Spleen (tissue), 10 donors: ENCODE measurements around the gene CT45A9. TPM values are rescaled to one million over a fixed set of nuclear protein-coding genes. Genes with fewer than 3 reads are reported as not detected.

Experiments used
- polyA plus RNA-seq, 3 donors: library from polyadenylated mRNA; stranded (reverse); fragments of 200-250 nt; gene quantifications; one replicate each; pipeline ENCODE4 v1.2.1, GENCODE V29; 2013
- total RNA-seq, 7 donors: library from RNA; depleted of rRNA in 3 of 7; stranded (reverse); fragments of >200 nt in 3 of 7; fragmentation: NEBNext Ultra II Directional in 4 of 7; extraction: Animal tissue kit (Norgen Biotek cat#: 25700) in 4 of 7; gene quantifications; one replicate each; pipeline versions ENCODE4 v1.1.0 to v1.2.1, GENCODE V29; 2016 to 2021
- donor health status: healthy with polysubstance abuse.
- donor health status: DM: no; HTN: no; CAD: no; lungs with moderate emphysema.
- donor health status: DM: no; HTN: no; CAD: no.
- donor health status: Bipolar disorder and iron deficiency.
- donor health status: healthy.
- donor health status: DM: no; HTN: no; CAD: no.
- donor health status: DM: yes; HTN: yes; CAD: no.

CT45A9 gene
- total and polyA plus RNA-seq, 10 donors = not detected

Other genes starting within 250 kb of the CT45A9 start
- not detected for gene CT45A1, start 158.2 kb downstream of the CT45A9 start, total RNA-seq
- gene CT45A1, start 158.2 kb downstream of the CT45A9 start, polyA plus RNA-seq = not detected
- gene CT45A3, start 103.6 kb downstream of the CT45A9 start, total RNA-seq = not detected
- gene CT45A3, start 103.6 kb downstream of the CT45A9 start, polyA plus RNA-seq = not detected
- gene CT45A5, start 86.3 kb downstream of the CT45A9 start, total RNA-seq = not detected
- not detected for gene CT45A5, start 86.3 kb downstream of the CT45A9 start, polyA plus RNA-seq
- gene CT45A6, start 69.0 kb downstream of the CT45A9 start, total RNA-seq = not detected
- not detected for gene CT45A6, start 69.0 kb downstream of the CT45A9 start, polyA plus RNA-seq
- gene CT45A2, start 51.8 kb downstream of the CT45A9 start, total RNA-seq = not detected
- gene CT45A2, start 51.8 kb downstream of the CT45A9 start, polyA plus RNA-seq = not detected
- not detected for gene CT45A7, start 34.5 kb downstream of the CT45A9 start, total RNA-seq
- gene CT45A7, start 34.5 kb downstream of the CT45A9 start, polyA plus RNA-seq = not detected
- gene CT45A8, start 17.3 kb downstream of the CT45A9 start, total RNA-seq = not detected
- gene CT45A8, start 17.3 kb downstream of the CT45A9 start, polyA plus RNA-seq = not detected
- gene CT45A10, start 21.6 kb upstream of the CT45A9 start, total RNA-seq = not detected
- gene CT45A10, start 21.6 kb upstream of the CT45A9 start, polyA plus RNA-seq = not detected
- gene SAGE1, start 21.9 kb upstream of the CT45A9 start, total RNA-seq = not detected
- gene SAGE1, start 21.9 kb upstream of the CT45A9 start, polyA plus RNA-seq = under 1 TPM in 1 of 3 donors, not detected in 2; 0.02 TPM
- gene MMGT1, start 102.2 kb upstream of the CT45A9 start, total RNA-seq = 10 to 100 TPM; 16.5 to 25.7 (median 20.6) TPM
- 1 to 10 TPM; 2.5 to 5.2 (median 3.8) TPM for gene MMGT1, start 102.2 kb upstream of the CT45A9 start, polyA plus RNA-seq
- gene SLC9A6, start 113.6 kb upstream of the CT45A9 start, total RNA-seq = 10 to 100 TPM; 10.5 to 19.9 (median 14.2) TPM
- gene SLC9A6, start 113.6 kb upstream of the CT45A9 start, polyA plus RNA-seq = 1 to 10 TPM; 6.2 to 6.8 (median 6.6) TPM